Measurements from ENCODE around the gene FGFR3.

DNA sequence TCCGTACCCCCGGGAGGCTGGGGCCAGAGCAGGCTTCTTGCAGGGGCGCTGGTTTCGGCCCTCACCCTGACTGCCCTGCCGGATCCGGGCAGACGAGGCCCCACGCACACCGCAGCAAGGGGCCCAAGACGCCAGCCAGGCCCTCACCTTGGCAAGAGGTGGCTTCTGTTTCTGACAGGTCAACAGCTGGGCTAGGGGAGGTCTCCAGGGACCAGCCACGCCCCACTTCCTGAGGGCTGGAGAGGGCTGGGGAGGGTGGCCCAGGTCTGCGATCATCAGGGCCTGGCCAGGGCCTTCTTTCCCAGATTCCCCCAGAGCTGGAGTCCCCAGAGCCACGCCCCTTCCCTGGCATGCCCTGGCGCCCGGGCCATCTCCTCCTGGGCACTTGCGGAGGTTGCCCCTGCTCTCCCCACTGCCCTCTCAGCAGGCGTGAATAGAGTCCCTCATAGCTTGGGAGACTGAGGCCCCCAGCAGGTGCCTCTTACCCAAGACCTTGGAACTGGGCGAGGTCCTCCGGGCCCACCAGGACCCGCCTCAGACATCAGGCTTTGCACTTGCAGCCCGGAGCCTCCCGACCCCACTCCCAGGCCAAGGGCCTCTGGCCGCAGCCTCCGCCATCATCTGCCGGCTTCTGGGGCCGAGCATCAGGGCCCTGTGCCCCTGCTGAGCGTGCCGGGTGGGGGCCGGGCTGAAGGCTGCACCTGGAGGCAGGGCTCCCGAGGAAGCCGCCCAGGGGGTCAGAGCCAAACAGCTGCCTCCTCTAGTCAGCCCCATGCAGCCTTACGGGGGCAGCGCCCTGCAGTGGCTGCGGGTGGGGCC, 6.3 kb upstream of the FGFR3 start:
- TF ChIP-seq TAL1 (IDR thresholded peaks at IDR 0.05) (no peak), ADNP (tag; IDR thresholded peaks at IDR 0.05) (no peak), THRA (IDR thresholded peaks at IDR 0.05) (no peak), SRF (CRISPR knock-in tag; IDR thresholded peaks at IDR 0.05) (no peak), NFATC3 (IDR thresholded peaks at IDR 0.05) (no peak), CTCF (IDR thresholded peaks at IDR 0.05 in 2 of 3, conservative IDR thresholded peaks at IDR 0.05 in 1 of 3; ENCODE audit: insufficient read depth in 2 of 3, low read depth in 1 of 3, low read length in 3 of 3) (no peak), MAFF (IDR thresholded peaks at IDR 0.05; ENCODE audit: low read length) (no peak)
